ENCODE data around the gene SYNJ2. TPM values are rescaled to one million over a fixed set of nuclear protein-coding genes. Genes with fewer than 3 reads are reported as not detected.

SYNJ2 gene
- total RNA-seq, 1 donor from 2014 or later = 7.5 TPM

DNA sequence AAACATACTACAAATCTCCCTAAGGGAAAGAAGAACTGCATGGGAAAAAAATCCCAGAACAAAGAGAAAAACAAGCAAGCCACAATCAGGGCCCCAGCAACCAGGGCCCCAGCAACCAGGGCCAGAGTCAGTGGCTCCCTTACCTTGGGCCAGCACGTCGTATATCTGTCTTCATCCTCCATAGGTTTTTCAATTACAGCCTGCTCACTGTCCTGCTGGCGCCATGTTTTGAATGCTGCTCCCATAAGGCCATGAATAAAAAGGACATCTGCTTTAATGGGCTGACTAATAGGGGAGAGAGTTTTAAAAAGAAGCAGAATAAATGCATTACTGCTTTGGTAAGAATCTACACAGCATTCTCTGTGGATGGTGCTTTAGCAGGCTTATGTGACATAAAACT is 137.2 kb downstream of the SYNJ2 start:
- no peak for DNase-seq (ENCODE audit: low spot score)

- DNase-seq (ENCODE audit: low spot score) = no peak
Observed at GRCh38 chr6:158121335-158121734, 139.7 kb downstream of the SYNJ2 start.

GRCh38 chr6:158122048-158122447 is 140.4 kb downstream of the SYNJ2 start:
- DNase-seq (ENCODE audit: low spot score) = no peak

GRCh38 chr6:158124288-158124687 is 142.6 kb downstream of the SYNJ2 start:
- DNase-seq (ENCODE audit: low spot score) = no peak

DNA sequence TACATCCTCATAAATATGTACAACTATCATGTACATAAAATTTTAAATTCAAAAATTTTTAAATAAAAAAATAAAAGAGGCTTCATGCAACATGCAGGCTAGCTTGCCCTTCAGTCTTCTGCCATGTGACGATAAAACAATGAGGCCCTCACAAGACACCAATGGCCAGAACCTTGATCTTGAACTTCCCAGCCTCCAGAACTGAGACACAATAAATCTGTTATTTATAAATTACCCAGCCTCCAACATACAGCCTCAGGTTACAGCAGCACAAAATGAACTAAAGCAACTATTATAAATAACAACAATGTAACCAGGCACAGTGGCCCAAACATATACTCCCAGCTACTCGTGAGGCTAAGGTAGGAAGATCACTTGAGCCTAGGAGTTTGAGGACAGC is 143.6 kb downstream of the SYNJ2 start:
- DNase-seq (ENCODE audit: low spot score) = no peak

- no peak for DNase-seq (ENCODE audit: low spot score)
Observed at GRCh38 chr6:158131926-158132325, 150.3 kb downstream of the SYNJ2 start.

DNA sequence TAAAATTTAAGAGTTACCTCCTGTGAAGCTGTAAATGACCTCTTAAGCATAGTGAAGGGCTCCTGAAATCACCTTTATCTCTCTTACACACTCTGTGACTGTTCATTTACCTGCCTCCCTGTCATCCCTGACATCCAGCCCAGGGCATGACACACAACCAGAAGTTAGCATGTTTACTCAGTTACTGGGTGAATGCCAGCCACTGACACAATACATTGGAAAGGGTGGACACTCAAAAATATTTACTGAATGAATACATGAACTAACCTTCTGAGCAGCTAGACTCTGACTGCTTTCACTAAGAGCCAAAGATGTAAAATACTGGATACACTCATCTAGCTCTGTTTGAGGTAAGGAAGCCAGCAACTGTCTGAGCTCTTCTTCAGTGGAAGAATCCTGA is 161.1 kb downstream of the SYNJ2 start:
- DNase-seq (ENCODE audit: low spot score) = no peak

- no peak for DNase-seq (ENCODE audit: low spot score)
Observed at GRCh38 chr6:158143700-158144099, 162.0 kb downstream of the SYNJ2 start.

Other genes starting within 250 kb of the SYNJ2 start
- 86.9 TPM for gene SNX9, start 158.6 kb upstream of the SYNJ2 start, total RNA-seq
- 4.9 TPM for gene SERAC1, start 186.4 kb downstream of the SYNJ2 start, total RNA-seq
- 22.4 TPM for gene GTF2H5, start 186.5 kb downstream of the SYNJ2 start, total RNA-seq

All from mesenteric fat pad (tissue), 1 donor.